HuH-7 (cell line): ENCODE measurements around the gene PHKG2.
"Not testable (repeated sequence)": the region's sequence is repeated elsewhere in the genome, so short reads cannot be mapped to it uniquely, and the experiment has no call there.

Experiments
- DNase-seq: peaks from one replicate; pipeline ENCODE4 v3.0.0; 2011; ENCODE audit warnings: low spot score

Gene PHKG2, protein sequence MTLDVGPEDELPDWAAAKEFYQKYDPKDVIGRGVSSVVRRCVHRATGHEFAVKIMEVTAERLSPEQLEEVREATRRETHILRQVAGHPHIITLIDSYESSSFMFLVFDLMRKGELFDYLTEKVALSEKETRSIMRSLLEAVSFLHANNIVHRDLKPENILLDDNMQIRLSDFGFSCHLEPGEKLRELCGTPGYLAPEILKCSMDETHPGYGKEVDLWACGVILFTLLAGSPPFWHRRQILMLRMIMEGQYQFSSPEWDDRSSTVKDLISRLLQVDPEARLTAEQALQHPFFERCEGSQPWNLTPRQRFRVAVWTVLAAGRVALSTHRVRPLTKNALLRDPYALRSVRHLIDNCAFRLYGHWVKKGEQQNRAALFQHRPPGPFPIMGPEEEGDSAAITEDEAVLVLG

GRCh38 chr16:30747799-30748633 is at the start of gene PHKG2:
TSS of gene PHKG2 (plus strand) at chr16:30748425. CDS start at chr16:30748821, 396 bp downstream.
- peak; percentile 98 for DNase-seq

- peak; percentile 89 for DNase-seq
These were observed 49.2 kb upstream of the PHKG2 start, which contains the start of gene SRCAP for GRCh38 chr16:30698816-30699614. TSS of gene SRCAP (plus strand) at chr16:30699171. CDS start at chr16:30700825, 1,654 bp downstream.

DNA sequence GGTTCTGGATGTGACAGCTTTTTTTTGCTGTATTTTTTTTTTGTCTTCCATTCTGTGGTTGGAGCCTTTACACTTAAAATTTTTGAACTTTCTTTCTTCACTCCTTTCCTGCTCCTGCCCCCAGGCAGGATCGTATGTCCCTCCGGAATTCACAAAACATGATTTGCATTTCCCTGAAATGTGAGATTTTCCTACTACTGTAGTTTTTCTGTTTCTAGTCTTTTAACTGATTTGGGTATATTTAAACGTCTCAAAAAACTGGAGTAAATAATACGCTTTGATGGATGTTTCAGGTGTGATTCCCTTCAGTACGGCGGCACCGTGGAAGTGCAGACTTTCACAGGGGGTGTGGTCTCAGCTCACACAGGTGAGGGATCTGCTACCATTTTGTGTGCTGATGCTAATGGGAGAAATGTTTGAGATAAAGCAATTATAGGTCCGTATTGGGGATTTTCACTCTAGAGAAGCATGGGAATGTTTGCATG is 48.6 kb upstream of the PHKG2 start:
- no peak for DNase-seq

GRCh38 chr16:30700491-30700890 is 47.7 kb upstream of the PHKG2 start:
- no peak for DNase-seq

DNA sequence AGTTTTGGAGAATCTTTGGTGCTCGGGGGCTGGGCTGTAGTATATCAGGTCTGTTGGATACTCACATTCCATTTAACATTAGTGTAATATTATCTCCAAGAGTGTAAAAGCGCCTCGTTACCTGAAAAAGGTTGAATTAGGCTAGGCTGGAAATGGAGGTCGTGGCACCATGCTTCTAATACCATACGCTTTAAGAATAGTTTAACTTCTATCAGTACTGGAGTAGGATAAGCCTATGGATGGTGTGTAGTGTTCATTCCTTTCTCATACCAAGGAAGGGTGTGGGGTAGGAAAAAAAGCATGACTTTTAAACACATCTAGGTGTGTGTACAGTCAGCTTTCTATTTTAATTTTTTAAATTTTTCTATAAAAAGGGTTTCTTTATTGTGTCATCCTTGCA is 47.3 kb upstream of the PHKG2 start:
- DNase-seq, result no peak

DNA sequence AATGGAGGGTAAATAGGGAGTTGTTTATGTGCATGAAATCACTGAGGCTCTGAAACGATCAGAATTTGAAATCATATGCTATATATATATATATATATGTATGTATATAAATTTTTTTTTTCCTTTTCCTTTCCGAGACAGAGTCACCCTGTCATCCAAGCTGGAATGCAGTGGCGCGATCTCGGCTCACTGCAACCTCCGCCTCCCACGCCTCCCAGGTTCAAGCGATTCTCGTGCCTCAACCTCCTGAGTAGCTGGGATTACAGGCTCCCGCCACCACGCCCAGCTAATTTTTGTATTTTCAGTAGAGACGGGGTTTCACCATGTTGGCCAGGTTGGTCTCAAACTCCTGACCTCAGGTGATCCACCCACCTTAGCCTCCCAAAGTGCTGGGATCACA is 45.2 kb upstream of the PHKG2 start:
- not testable (repeated sequence) for DNase-seq

DNA sequence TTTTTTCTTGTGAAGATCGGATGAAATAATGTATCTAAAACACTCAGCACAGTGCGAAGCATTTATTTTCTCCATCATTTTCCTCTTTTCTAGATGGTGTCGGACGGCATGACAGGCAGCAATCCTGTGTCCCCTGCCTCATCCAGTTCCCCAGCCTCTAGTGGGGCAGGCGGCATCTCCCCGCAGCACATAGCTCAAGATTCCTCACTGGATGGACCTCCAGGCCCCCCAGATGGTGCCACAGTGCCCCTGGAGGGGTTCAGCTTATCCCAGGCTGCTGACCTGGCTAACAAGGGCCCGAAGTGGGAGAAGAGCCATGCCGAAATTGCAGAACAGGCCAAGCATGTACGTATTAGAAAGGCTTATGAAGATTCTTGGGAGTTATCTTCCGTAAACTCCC is 44.3 kb upstream of the PHKG2 start:
- no peak for DNase-seq

- no peak for DNase-seq
These were observed 42.2 kb upstream of the PHKG2 start for GRCh38 chr16:30706046-30706445.

DNA sequence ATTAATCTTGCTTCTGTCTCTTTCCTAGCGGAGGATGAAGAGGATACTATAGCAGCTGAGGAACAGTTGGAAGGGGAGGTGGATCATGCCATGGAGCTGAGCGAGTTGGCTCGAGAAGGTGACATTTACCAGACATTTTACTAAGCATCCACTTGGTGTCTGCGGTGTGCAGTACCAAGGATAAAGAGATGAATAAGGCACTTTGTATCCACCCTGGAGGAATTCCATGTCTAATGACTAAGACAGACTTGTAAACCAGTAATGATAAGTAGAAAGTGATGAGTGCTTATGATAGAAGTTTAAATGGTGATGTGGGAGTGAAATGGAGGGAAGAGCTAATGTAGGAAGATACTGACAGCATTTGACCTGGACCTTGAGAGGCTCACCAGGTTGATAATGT is 37.3 kb upstream of the PHKG2 start:
- no peak for DNase-seq

GRCh38 chr16:30711712-30712111 is 36.5 kb upstream of the PHKG2 start:
- DNase-seq, result no peak

GRCh38 chr16:30715750-30716445 is 32.3 kb upstream of the PHKG2 start:
- no peak for DNase-seq

DNA sequence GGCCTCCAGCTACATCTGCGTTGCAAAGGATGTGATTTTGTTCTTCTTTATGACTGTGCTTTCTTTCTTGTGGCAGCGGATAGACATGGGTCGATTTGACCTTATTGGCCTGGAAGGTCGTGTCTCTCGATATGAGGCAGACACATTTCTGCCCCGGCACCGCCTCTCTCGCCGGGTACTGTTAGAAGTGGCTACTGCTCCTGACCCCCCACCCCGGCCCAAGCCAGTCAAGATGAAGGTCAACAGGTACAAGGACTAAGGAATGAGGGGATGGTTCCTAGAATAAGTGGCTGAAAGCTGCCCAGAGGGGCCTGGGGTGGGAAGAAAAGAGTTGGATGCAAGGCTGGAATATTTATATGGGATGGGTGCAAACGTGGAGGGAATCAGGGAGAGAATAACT is 28.1 kb upstream of the PHKG2 start:
- no peak for DNase-seq

DNA sequence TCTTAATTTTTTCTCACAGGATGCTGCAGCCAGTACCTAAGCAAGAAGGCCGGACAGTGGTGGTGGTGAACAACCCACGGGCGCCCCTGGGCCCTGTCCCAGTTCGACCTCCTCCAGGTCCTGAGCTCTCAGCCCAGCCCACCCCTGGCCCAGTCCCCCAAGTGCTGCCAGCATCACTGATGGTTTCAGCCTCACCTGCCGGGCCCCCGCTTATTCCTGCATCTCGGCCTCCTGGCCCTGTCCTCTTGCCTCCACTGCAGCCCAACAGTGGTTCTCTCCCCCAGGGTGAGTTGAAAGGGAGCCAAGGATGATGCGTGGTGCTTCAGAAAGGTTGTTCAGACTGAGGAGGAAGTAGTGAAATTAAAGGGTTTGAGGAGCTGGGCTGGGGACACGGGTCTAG is 27.5 kb upstream of the PHKG2 start:
- DNase-seq, result no peak

- no peak for DNase-seq
These were observed 27.1 kb upstream of the PHKG2 start for GRCh38 chr16:30721167-30721566.

- no peak for DNase-seq
These were observed 26.6 kb upstream of the PHKG2 start for GRCh38 chr16:30721606-30722005.

GRCh38 chr16:30722443-30722842 is 25.8 kb upstream of the PHKG2 start:
- DNase-seq, result no peak

DNA sequence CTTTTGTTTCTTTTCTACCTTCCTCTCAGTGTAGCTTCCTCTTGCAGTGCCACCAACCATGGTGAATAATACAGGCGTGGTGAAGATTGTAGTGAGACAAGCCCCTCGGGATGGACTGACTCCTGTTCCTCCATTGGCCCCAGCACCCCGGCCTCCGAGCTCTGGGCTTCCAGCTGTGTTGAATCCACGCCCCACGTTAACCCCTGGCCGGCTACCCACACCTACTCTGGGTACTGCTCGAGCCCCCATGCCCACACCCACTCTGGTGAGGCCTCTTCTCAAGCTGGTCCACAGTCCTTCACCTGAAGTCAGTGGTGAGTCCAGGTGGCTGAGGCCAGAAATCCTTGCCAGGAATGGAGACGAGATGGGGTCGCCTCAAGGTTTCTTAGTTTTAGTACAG is 25.3 kb upstream of the PHKG2 start:
- DNase-seq, result no peak

DNA sequence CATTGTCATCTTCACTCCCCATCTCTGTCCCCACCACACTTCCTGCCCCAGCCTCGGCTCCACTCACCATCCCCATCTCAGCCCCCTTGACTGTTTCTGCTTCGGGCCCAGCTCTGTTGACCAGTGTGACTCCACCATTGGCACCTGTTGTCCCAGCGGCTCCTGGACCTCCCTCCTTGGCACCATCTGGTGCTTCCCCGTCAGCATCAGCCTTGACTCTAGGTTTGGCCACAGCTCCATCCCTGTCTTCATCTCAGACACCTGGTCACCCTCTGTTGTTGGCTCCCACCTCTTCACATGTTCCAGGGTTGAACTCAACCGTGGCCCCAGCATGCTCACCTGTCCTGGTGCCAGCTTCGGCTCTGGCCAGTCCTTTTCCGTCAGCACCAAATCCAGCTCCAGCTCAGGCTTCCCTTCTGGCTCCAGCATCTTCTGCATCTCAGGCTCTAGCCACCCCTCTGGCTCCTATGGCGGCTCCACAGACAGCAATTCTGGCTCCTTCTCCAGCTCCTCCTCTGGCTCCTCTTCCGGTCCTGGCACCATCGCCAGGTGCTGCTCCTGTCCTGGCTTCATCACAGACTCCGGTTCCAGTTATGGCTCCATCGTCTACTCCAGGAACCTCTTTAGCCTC is 24.4 kb upstream of the PHKG2 start:
- DNase-seq, result no peak

DNA sequence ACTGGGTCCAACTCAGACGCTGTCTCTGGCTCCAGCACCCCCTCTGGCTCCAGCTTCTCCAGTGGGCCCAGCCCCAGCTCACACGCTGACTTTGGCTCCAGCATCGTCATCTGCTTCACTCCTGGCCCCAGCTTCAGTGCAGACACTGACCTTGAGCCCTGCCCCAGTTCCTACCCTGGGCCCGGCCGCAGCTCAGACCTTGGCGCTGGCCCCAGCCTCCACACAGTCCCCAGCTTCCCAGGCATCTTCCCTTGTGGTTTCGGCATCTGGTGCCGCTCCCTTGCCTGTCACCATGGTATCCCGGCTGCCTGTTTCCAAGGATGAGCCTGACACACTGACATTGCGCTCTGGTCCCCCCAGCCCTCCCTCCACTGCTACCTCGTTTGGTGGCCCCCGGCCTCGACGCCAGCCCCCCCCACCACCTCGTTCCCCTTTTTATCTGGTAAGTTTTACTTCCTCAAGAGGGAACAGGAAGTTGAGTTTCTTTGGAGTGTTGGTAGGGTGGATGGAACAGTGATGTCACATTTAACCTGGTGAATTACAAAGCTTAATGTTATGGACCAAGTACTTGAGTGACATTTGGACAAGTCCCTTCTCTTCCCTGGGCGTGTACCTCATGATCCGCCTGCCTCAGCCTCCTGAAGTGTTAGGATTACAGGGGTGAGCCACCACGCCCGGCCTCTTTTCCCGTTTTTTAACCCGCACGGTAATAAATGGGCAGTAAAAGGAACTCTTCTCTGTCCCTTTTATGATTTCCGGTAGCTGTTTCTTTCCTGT is 23.4 kb upstream of the PHKG2 start:
- no peak for DNase-seq

DNA sequence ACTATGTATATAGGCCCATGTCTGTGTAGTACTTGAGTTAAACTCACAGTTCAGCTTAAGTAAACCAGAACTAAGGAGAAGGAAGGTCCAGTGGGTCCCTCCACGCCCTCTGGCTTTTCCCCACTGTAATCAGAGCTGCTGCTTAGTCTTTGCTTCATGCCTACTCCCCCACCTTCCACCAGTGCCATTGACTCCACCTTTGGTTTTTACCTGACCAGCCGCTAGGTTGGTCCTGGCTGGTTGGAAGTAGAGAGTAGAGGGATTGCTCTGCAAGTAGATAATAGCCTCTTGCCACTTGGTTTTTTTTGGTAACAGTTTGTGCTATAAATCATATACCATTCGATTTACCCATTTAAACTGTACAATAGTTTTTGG is 22.8 kb upstream of the PHKG2 start:
- DNase-seq, result no peak
